Tibial nerve (tissue), 4 donors: ENCODE data around the gene LCN1. TPM values are rescaled to one million over a fixed set of nuclear protein-coding genes. Genes with fewer than 3 reads are reported as not detected.
"Not testable (repeated sequence)": the region's sequence is repeated elsewhere in the genome, so short reads cannot be mapped to it uniquely, and the experiment has no call there.

ENCODE experiments used
- DNase-seq, 2 donors: peaks; one replicate each; pipeline ENCODE4 v3.0.0-alpha.2; 2019; ENCODE audit warnings: low spot score in 2 of 2
- H3K27ac ChIP-seq, 4 donors: fragments of 200-600 bp; sonication (generic) in 3 of 4; one replicate each; pipeline ENCODE4 v1.5.1; 2017 to 2019; ENCODE audit warnings: mild to moderate bottlenecking in 1 of 4
- H3K27me3 ChIP-seq, 2 donors: fragments of 200-600 bp; sonication (generic) in 1 of 2; one replicate each; pipeline versions ENCODE4 v1.5.1 to v1.6.0; 2017 to 2019
- H3K36me3 ChIP-seq, 3 donors: fragments of 200-600 bp; sonication (generic); one replicate each; pipeline ENCODE4 v1.5.1; 2018 to 2019
- H3K4me1 ChIP-seq, 4 donors: fragments of 200-600 bp; sonication (generic) in 3 of 4; one replicate each; pipeline ENCODE4 v1.5.1; 2017 to 2019
- H3K4me3 ChIP-seq, 4 donors: fragments of 200-600 bp; sonication (generic) in 3 of 4; one replicate each; pipeline ENCODE4 v1.5.1; 2017 to 2019; ENCODE audit warnings: mild to moderate bottlenecking in 1 of 4, moderate library complexity in 1 of 4
- H3K9me3 ChIP-seq, 4 donors: fragments of 200-600 bp; sonication (generic) in 3 of 4; one replicate each; pipeline ENCODE4 v1.5.1; 2017 to 2019
- EP300 ChIP-seq, 2 donors: sonication (generic); formaldehyde crosslinking; IDR thresholded peaks; one replicate each; pipeline ENCODE4 v1.6.1; 2017; ENCODE audit warnings: antibody characterized with exemption in 2 of 2, mild to moderate bottlenecking in 1 of 2
- POLR2A ChIP-seq, 2 donors: fragments of 450-650 bp; IDR thresholded peaks; one replicate each; pipeline ENCODE4 v1.6.1; 2017; ENCODE audit warnings: antibody characterized with exemption in 2 of 2, mild to moderate bottlenecking in 2 of 2, moderate library complexity in 2 of 2
- WGBS, 2 donors: methylation state at CpG; one replicate each; pipeline ENCODE4 v1.1.5; 2018; 5-methylcytosine and 5-hydroxymethylcytosine counted together
- total RNA-seq, 4 donors: library from RNA; depleted of rRNA; stranded (reverse); fragments of >200 nt; gene quantifications; one replicate each; pipeline ENCODE4 v1.1.0, GENCODE V29; 2016
- TF ChIP-seq, protein P1 (sequence below), 5 experiments: fragments of 200-600 bp in 3 of 5; fragments of 450-650 bp in 2 of 5; sonication (generic) in 3 of 5; IDR thresholded peaks; one replicate each; pipeline ENCODE4 v1.5.1; 2016 to 2019; ENCODE audit warnings: antibody characterized with exemption in 5 of 5, mild to moderate bottlenecking in 3 of 5, moderate library complexity in 2 of 5

Gene LCN1
- total RNA-seq, 4 donors from 2014 or later: not detected

DNA sequence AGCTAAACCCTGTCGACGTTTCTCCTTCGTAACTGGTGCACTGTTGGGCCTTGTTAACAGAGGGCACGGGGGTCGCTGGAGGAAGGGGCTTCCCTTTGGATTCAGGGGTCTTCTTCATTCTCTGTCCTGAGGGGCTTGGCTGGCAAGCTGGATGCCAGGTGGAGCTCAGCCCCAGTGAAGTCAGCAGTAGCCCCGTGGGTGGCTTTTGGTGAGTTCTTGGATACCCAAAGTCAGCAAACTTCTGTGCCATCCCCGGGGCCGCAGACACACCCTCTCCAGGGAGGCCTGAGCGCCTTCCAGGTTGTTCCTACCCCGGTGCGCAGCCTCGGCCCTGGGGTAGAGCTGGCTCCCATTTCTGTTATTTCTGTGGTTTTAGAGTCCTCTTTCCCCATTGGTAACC, 12.4 kb downstream of the LCN1 start:
- Histone ChIP-seq H3K9me3 (peaks cover 0 to 16% (median 0%) of the 10 kb centered on the region in 4 donors), H3K27me3 (peaks cover 0 to 4% of the 10 kb centered on the region in 2 donors), H3K27ac (no peak overlapping the region), H3K4me1 (no peaks in the 10 kb centered on the region), H3K4me3 (no peak overlapping the region), H3K36me3 (no peaks in the 10 kb centered on the region)
- no peak for DNase-seq
- 87 to 90% methylated on average over 11 to 12 of the region's 12 CpGs for WGBS, 2 donors
- TF ChIP-seq POLR2A (IDR thresholded peaks at IDR 0.05): no peak
- TF ChIP-seq, protein P1, sequence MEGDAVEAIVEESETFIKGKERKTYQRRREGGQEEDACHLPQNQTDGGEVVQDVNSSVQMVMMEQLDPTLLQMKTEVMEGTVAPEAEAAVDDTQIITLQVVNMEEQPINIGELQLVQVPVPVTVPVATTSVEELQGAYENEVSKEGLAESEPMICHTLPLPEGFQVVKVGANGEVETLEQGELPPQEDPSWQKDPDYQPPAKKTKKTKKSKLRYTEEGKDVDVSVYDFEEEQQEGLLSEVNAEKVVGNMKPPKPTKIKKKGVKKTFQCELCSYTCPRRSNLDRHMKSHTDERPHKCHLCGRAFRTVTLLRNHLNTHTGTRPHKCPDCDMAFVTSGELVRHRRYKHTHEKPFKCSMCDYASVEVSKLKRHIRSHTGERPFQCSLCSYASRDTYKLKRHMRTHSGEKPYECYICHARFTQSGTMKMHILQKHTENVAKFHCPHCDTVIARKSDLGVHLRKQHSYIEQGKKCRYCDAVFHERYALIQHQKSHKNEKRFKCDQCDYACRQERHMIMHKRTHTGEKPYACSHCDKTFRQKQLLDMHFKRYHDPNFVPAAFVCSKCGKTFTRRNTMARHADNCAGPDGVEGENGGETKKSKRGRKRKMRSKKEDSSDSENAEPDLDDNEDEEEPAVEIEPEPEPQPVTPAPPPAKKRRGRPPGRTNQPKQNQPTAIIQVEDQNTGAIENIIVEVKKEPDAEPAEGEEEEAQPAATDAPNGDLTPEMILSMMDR (IDR thresholded peaks at IDR 0.05): no peak

DNA sequence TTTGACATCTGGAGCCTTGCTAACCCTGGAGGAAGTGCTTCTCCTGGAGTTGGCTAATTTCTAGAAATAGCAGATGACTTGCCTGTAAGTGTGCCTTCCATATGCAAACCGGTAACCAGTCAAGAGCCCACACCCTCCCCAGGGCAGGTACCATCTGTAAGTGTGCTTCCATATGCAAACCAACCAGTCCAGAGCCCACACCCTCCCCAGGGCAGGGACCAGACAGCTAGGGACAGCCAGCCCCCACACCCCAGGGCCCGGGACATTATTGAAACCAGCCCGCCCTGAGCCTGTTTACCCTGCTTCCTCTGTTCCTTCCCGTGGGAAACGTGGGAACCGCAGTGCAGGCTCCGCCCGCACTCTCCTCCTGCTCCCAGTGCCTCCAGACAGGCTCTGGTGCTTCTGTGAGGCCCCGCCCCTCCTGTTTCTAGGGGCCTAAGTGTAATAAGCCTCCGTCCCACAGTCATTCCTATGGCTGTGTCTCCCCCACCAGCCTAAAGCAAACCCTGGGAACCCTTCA, 13.0 kb downstream of the LCN1 start:
- DNase-seq, H3K4me1 ChIP-seq, H3K27me3 ChIP-seq, H3K4me3 ChIP-seq, H3K27ac ChIP-seq, H3K36me3 ChIP-seq: not testable (repeated sequence)
- H3K9me3 ChIP-seq: peaks cover 0 to 13% (median 0%) of the 10 kb centered on the region in 4 donors
- WGBS, 2 donors: 15 to 32% methylated on average over 9 to 10 of the region's 10 CpGs

DNA sequence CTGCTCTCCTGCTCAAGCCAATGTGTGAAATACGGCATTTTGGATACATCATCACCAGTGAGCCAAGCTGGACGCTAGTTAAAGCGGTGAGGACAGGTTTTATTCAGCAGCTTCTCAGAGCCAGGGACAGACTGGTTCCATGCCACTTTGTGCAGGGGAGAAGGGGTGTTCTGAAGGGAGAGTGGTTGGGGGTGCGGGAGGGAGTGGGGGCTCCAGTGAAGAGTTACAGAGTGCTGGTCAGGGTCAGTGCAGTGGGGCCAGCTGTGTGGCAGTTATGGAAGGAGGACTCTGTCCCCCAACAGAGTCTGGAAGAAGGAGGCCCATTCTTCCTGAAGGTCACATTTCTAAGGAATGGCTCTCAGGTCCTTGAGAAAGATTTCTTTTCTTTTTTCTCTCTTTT, 13.6 kb downstream of the LCN1 start:
- WGBS, 2 donors: 59 to 77% methylated on average over 3 to 4 of the region's 4 CpGs
- not testable (repeated sequence) for H3K4me1 ChIP-seq, DNase-seq, H3K27me3 ChIP-seq, H3K4me3 ChIP-seq, H3K36me3 ChIP-seq, H3K27ac ChIP-seq, H3K9me3 ChIP-seq

DNA sequence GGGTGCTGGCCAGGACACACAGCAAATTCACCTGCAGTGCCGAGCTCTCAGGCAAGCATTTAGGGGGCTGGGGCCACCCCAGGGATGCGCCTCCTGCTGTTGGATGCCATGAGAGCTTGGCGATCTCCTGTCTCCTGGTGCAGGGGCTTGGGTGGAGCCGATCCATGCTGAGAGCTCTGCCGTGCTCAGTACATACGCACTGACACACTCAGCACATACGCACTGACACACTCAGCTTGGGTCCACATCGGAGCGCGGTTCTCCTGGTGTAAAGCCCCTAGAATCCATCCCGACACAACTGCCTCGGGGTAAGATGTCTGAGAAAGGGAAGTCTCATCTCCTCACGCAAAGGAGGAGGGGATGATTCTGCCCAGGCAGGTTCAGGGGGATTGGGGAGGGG, 14.4 kb downstream of the LCN1 start:
- H3K4me3 ChIP-seq, DNase-seq, H3K27me3 ChIP-seq, H3K27ac ChIP-seq, H3K36me3 ChIP-seq, H3K9me3 ChIP-seq, H3K4me1 ChIP-seq: not testable (repeated sequence)
- WGBS, 2 donors: 84 to 85% methylated on average over 10 to 13 of the region's 13 CpGs

DNA sequence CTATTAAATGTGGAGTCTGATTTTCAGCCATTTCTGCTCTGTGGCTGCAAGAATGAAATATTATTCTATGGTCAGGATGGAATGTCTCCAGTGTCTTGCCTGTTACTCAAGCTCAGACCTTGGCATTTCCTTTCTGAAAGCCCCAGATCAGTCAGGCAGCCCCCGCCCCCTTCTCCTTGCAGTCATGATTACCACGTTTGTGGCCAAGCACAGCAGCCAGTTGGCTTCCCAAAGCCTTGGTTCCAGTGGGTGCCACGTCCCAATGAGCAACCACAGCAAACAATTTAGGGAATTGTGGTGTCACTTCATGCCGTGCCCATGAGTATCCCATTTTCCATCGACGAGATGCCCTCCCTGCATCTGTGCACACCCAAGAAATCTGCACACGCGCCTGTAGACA, 15.0 kb downstream of the LCN1 start:
- no peak for DNase-seq

DNA sequence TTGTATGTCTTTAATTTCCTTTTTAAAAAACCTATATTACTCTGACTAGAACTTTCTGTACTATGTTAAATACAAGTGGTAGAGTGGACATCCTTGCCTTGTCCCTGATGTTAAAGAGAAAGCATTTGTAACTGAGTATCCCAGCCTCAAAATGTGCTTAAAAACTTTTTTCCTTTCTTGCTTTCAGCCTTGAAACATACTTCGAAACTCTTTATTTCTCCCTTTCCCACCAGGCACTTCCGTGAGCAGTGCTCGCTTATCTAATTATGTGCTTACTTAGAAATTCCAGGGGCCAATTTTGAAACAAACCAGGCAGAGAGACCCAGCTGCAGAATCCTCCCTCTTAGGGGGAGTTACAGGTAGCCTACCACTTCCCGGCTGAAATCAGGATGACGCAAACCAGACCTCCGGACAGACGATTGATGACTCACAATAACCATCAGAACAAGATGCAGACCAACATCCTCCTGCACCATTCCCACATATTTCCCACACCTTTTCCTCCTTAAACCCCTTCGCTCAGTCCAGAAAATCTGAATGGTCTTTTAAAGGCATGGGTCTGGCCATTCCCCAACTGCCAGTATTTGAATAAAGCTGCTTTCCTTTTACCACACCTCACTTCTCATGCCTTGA, 22.1 kb downstream of the LCN1 start:
- not testable (repeated sequence) for H3K4me1 ChIP-seq, H3K36me3 ChIP-seq, H3K9me3 ChIP-seq, H3K27ac ChIP-seq, H3K27me3 ChIP-seq, H3K4me3 ChIP-seq, DNase-seq
- 49 to 63% methylated on average over 8 of the region's 8 CpGs for WGBS, 2 donors

More for the DNA sequence above, 15.0 kb downstream of the LCN1 start:
- Histone ChIP-seq H3K27me3 (peaks cover 0 to 4% of the 10 kb centered on the region in 2 donors), H3K4me3 (no peak overlapping the region), H3K9me3 (no peaks in the 10 kb centered on the region), H3K4me1 (no peaks in the 10 kb centered on the region), H3K36me3 (no peaks in the 10 kb centered on the region), H3K27ac (no peak overlapping the region)
- WGBS, 2 donors: 77 to 83% methylated on average over 8 of the region's 8 CpGs
- TF ChIP-seq EP300 (IDR thresholded peaks at IDR 0.05): no peak
- TF ChIP-seq, protein P1 (IDR thresholded peaks at IDR 0.05): no peak
- TF ChIP-seq POLR2A (IDR thresholded peaks at IDR 0.05): no peak

DNA sequence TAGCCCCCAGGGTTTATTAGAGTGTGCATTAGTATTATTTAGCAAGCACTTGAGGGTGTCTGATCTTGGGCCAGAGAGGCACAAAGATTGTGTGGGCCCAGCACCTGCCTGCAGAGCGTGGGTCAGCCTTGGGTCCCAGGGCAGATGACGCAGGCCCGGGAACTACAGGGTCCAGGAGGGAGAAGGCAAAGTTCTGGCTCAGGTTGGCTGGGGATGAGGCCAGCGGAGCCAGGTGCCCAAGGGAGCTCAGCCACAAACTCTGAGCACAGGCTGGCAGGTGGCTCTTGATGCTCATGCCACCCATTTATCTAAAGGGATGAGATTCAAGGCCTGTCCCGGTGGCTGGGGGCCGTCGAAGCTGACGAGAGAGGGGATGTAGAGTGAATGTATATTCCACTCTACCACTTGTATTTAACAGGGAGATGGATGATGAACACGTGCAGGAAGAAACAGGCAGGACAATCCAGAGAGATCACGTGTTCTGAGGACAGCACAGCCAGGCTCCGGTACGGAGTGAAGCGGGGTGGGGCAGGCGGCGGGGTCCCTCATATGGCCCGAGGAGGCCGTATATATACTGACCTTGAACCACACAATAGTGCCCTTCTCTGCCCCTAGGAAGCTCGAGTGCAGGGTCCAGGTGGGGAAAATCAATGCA, 23.9 kb downstream of the LCN1 start:
- no peak for TF ChIP-seq EP300 (IDR thresholded peaks at IDR 0.05)
- TF ChIP-seq, protein P1 (IDR thresholded peaks at IDR 0.05): no peak
- no peak for TF ChIP-seq POLR2A (IDR thresholded peaks at IDR 0.05)
- WGBS, 2 donors: 78 to 81% methylated on average over 17 to 18 of the region's 18 CpGs
- Histone ChIP-seq H3K27ac (no peak overlapping the region), H3K36me3 (no peaks in the 10 kb centered on the region), H3K27me3 (no peaks in the 10 kb centered on the region), H3K4me1 (no peaks in the 10 kb centered on the region), H3K4me3 (no peak overlapping the region), H3K9me3 (no peaks in the 10 kb centered on the region)
- DNase-seq: no peak

DNA sequence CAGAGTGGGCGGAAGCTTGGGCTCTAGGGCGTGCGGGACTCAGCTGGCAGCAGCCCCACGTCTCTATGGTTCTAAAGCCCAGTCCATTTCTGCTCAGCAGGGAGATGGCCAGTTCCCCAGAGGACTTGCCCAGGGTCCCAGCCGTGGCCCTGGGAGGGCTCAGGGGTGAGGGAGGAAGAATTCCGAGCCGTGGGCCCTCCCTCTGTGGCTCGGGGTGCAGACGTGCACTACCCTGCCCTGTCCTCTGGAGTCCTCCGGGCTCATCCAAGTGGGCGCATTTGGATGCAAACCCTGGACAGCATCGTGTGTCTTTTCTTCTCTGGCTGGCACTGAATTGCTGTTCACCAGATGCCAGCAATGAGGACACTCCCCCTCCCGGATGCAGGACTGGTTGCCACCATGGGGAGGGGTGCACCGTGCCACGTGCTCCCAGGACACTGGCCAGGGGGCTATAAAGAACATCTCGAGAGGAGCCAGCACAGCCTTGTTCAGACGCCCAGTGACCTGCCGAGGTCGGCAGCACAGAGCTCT, 24.5 kb downstream of the LCN1 start, which contains the start of gene OBP2A:
Gene OBP2A (plus strand): TSS at position 481 of the 531 bp plus-strand sequence. CDS start 55 bp downstream, outside the sequence.
- not testable (repeated sequence) for H3K36me3 ChIP-seq, H3K4me1 ChIP-seq, H3K27ac ChIP-seq, H3K4me3 ChIP-seq, DNase-seq, H3K27me3 ChIP-seq, H3K9me3 ChIP-seq
- WGBS, 2 donors: 75 to 82% methylated on average over 10 to 15 of the region's 19 CpGs

DNA sequence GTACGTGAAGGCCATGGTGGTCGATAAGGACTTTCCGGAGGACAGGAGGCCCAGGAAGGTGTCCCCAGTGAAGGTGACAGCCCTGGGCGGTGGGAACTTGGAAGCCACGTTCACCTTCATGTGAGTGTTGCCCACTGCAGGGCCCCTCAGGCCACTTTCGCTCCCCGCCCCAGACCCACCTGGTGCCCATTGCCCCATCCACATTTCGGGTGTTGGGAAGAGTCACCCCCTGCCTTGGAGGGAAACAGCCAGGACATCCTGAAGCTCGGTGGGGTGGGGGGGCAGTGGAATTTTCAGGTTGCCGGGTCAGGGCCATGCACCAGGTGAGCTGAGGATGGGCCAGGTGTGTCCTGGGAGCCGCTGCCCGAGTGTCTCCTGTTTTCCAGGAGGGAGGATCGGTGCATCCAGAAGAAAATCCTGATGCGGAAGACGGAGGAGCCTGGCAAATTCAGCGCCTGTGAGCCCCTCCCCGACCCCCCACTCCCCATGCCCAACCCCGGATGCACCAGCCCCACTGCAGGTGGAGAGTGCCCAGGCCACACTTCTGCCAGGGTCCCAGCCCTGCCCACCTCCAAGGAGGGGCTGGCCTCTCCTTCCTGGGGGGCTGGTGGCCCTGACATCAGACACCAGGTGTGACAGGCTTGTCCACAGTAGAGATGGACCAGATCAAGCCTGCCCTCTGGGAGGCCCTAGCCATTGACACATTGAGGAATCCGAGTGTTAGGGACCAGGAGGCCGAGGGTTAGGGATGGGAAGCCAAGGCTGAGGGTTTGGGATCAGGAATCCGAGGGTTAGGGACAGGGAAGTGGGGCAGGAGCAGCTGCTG, 25.8 kb downstream of the LCN1 start:
- H3K4me1 ChIP-seq, H3K27ac ChIP-seq, H3K4me3 ChIP-seq, DNase-seq, H3K9me3 ChIP-seq, H3K27me3 ChIP-seq, H3K36me3 ChIP-seq: not testable (repeated sequence)
- 81 to 87% methylated on average over 14 to 15 of the region's 21 CpGs for WGBS, 2 donors
